Measurements from ENCODE around the gene PEX14.

GRCh38 chr1:10670190-10670589 is 195.4 kb downstream of the PEX14 start:
- TF ChIP-seq CBX5 (IDR thresholded peaks at IDR 0.05; ENCODE audit: borderline replicate concordance, low read depth) (no peak), ATF7 (IDR thresholded peaks at IDR 0.05) (no peak), CSDE1 (IDR thresholded peaks at IDR 0.05) (no peak), POLR2AphosphoS5 (IDR thresholded peaks at IDR 0.05; ENCODE audit: control insufficient read depth, insufficient read depth, low read depth, low read length) (no peak), BDP1 (IDR thresholded peaks at IDR 0.05; ENCODE audit: insufficient read depth, insufficient read length) (no peak)
- TF ChIP-seq, protein P1, sequence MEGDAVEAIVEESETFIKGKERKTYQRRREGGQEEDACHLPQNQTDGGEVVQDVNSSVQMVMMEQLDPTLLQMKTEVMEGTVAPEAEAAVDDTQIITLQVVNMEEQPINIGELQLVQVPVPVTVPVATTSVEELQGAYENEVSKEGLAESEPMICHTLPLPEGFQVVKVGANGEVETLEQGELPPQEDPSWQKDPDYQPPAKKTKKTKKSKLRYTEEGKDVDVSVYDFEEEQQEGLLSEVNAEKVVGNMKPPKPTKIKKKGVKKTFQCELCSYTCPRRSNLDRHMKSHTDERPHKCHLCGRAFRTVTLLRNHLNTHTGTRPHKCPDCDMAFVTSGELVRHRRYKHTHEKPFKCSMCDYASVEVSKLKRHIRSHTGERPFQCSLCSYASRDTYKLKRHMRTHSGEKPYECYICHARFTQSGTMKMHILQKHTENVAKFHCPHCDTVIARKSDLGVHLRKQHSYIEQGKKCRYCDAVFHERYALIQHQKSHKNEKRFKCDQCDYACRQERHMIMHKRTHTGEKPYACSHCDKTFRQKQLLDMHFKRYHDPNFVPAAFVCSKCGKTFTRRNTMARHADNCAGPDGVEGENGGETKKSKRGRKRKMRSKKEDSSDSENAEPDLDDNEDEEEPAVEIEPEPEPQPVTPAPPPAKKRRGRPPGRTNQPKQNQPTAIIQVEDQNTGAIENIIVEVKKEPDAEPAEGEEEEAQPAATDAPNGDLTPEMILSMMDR (IDR thresholded peaks at IDR 0.05 in 2 of 3, conservative IDR thresholded peaks at IDR 0.05 in 1 of 3; ENCODE audit: insufficient read depth in 2 of 3, low read depth in 1 of 3, low read length in 3 of 3): no peak
